GM18526 (cell line): Measurements from ENCODE around the gene LEFTY1.

ENCODE experiments used
- POLR2A ChIP-seq: IDR thresholded peaks from 3 replicates; pipeline ENCODE4 v1.6.1; 2011; ENCODE audit not compliant: insufficient read length; ENCODE audit errors: extremely low read depth

LEFTY1 gene

GRCh38 chr1:225881959-225882693, 6.8 kb downstream of the LEFTY1 start, which contains the start of gene TMEM63A:
TSS of gene TMEM63A (minus strand) at chr1:225882380. CDS start at chr1:225877580, 4,800 bp downstream.
- TF ChIP-seq POLR2A, result peak; percentile 74

GRCh38 chr1:225881081-225881958, 7.6 kb downstream of the LEFTY1 start:
- TF ChIP-seq POLR2A, result no peak

- TF ChIP-seq POLR2A, result no peak
Measured at GRCh38 chr1:225880636-225881035, 8.3 kb downstream of the LEFTY1 start.

- TF ChIP-seq POLR2A, result no peak
Measured at GRCh38 chr1:225880222-225880588, 8.7 kb downstream of the LEFTY1 start.

GRCh38 chr1:225879521-225880221, 9.3 kb downstream of the LEFTY1 start:
- no peak for TF ChIP-seq POLR2A

- no peak for TF ChIP-seq POLR2A
Measured at GRCh38 chr1:225878282-225878681, 10.7 kb downstream of the LEFTY1 start.

GRCh38 chr1:225877580-225877979, 11.4 kb downstream of the LEFTY1 start:
- TF ChIP-seq POLR2A, result no peak

GRCh38 chr1:225876900-225877510, 11.9 kb downstream of the LEFTY1 start:
- no peak for TF ChIP-seq POLR2A

GRCh38 chr1:225875044-225875815, 13.7 kb downstream of the LEFTY1 start:
- no peak for TF ChIP-seq POLR2A

GRCh38 chr1:225874431-225874830, 14.5 kb downstream of the LEFTY1 start:
- no peak for TF ChIP-seq POLR2A

GRCh38 chr1:225873281-225873850, 15.6 kb downstream of the LEFTY1 start:
- no peak for TF ChIP-seq POLR2A

- TF ChIP-seq POLR2A, result no peak
Measured at GRCh38 chr1:225872075-225872430, 16.9 kb downstream of the LEFTY1 start.

GRCh38 chr1:225871359-225872074, 17.4 kb downstream of the LEFTY1 start:
- no peak for TF ChIP-seq POLR2A
